Upper lobe of left lung (tissue), 6 donors: ENCODE results near the gene SARS2. TPM values are rescaled to one million over a fixed set of nuclear protein-coding genes. Genes with fewer than 3 reads are reported as not detected.

ENCODE experiments used
- ATAC-seq, 2 donors: fragments of 200-7000 bp; cut with Tn5 transposase; one replicate each; pipeline ENCODE4 v1.9.1; 2022; ENCODE audit warnings: mild to moderate bottlenecking in 2 of 2, moderate library complexity in 2 of 2; ENCODE audit not compliant: low FRiP score in 2 of 2
- DNase-seq, 2 donors: peaks; one replicate each; pipeline ENCODE4 v3.0.0-alpha.2; 2019 to 2020
- H3K27ac ChIP-seq, 4 donors: fragments of 200-600 bp; sonication (generic); one replicate each; pipeline ENCODE4 v1.5.1; 2016 to 2019
- H3K27me3 ChIP-seq, 4 donors: fragments of 200-600 bp; sonication (generic); one replicate each; pipeline ENCODE4 v1.5.1; 2017 to 2019
- H3K36me3 ChIP-seq, 4 donors: fragments of 200-600 bp; sonication (generic); one replicate each; pipeline ENCODE4 v1.5.1; 2016 to 2019
- H3K4me1 ChIP-seq, 4 donors: fragments of 200-600 bp; sonication (generic); one replicate each; pipeline ENCODE4 v1.5.1; 2018 to 2019
- H3K4me3 ChIP-seq, 4 donors: fragments of 200-600 bp; sonication (generic); one replicate each; pipeline ENCODE4 v1.5.1; 2017 to 2019; ENCODE audit warnings: mild to moderate bottlenecking in 2 of 4, moderate library complexity in 1 of 4
- H3K9me3 ChIP-seq, 4 donors: fragments of 200-600 bp; sonication (generic); one replicate each; pipeline ENCODE4 v1.5.1; 2018 to 2019
- EP300 ChIP-seq, 4 donors: sonication (generic); formaldehyde crosslinking; IDR thresholded peaks; one replicate each; pipeline ENCODE4 v1.5.1; 2017; ENCODE audit warnings: antibody characterized with exemption in 4 of 4, control low read depth in 2 of 4
- POLR2A ChIP-seq, 4 donors: fragments of 450-650 bp; IDR thresholded peaks; one replicate each; pipeline ENCODE4 v1.5.1; 2016 to 2017; ENCODE audit warnings: antibody characterized with exemption in 4 of 4, mild to moderate bottlenecking in 2 of 4
- POLR2AphosphoS5 ChIP-seq, 2 donors: sonication (generic); formaldehyde crosslinking; IDR thresholded peaks; one replicate each; pipeline ENCODE4 v1.5.1; 2017; ENCODE audit warnings: antibody characterized with exemption in 2 of 2
- WGBS, 2 donors: methylation state at CpG; one replicate each; pipeline ENCODE4 v1.1.5; 2017 to 2018; 5-methylcytosine and 5-hydroxymethylcytosine counted together
- total RNA-seq, 6 donors: library from RNA; depleted of rRNA in 4 of 6; stranded (reverse); fragments of >200 nt in 4 of 6; gene quantifications; one replicate each; pipeline versions ENCODE4 v1.1.0 to v1.2.1, GENCODE V29; 2016 to 2021
- TF ChIP-seq, protein P1 (sequence below), 6 experiments: fragments of 450-650 bp in 4 of 6; fragments of 200-600 bp in 2 of 6; sonication (generic) in 2 of 6; IDR thresholded peaks; one replicate each; pipeline ENCODE4 v1.5.1; 2016 to 2019; ENCODE audit warnings: antibody characterized with exemption in 6 of 6
- donor health status: DM: no; HTN: no; CAD: no; lungs with moderate emphysema.
- donor health status: DM: no; HTN: yes; CAD: no; lungs with severe emphysema.

The SARS2 gene, protein sequence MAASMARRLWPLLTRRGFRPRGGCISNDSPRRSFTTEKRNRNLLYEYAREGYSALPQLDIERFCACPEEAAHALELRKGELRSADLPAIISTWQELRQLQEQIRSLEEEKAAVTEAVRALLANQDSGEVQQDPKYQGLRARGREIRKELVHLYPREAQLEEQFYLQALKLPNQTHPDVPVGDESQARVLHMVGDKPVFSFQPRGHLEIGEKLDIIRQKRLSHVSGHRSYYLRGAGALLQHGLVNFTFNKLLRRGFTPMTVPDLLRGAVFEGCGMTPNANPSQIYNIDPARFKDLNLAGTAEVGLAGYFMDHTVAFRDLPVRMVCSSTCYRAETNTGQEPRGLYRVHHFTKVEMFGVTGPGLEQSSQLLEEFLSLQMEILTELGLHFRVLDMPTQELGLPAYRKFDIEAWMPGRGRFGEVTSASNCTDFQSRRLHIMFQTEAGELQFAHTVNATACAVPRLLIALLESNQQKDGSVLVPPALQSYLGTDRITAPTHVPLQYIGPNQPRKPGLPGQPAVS
- total RNA-seq, result 10 to 100 TPM; 14.3 to 54.5 (median 23.0) TPM

DNA sequence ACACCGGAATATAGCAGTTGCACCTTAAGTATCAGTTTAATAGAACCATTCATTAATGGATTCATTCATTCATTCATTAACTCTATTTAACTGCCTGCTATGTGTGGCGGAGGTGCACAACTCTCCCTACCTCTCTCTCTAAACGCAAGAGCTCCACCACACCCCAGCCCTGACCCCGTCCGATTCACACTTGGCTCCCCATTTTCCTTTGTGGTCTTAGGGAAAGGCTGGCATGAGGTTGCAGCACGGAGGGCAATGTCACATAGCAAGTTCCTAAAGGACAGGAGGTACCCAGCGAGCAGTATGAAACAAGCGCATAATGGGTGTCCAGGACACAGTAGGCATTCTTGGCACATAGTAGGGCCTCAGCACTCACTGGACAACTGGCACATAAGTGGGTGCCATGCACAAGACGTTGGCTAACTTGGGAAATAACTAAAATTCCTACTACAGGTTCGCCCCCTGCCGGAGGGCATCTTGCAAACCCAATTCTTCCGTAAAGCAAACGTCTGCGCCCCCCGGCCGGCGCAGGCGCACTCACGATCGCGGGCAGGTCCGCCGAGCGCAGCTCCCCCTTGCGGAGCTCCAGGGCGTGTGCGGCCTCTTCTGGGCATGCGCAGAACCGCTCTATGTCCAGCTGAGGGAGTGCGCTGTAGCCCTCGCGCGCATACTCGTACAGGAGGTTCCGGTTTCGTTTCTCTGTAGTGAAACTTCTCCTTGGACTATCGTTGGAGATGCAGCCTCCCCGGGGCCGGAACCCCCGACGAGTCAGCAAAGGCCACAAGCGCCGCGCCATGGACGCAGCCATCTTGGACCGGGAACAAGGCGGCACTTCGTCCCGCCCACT is at the start of gene SARS2:
TSS of gene SARS2 (minus strand) at position 835 of the 847 bp plus-strand sequence. CDS start at position 808, 27 bp downstream.
- TF ChIP-seq, protein P1, sequence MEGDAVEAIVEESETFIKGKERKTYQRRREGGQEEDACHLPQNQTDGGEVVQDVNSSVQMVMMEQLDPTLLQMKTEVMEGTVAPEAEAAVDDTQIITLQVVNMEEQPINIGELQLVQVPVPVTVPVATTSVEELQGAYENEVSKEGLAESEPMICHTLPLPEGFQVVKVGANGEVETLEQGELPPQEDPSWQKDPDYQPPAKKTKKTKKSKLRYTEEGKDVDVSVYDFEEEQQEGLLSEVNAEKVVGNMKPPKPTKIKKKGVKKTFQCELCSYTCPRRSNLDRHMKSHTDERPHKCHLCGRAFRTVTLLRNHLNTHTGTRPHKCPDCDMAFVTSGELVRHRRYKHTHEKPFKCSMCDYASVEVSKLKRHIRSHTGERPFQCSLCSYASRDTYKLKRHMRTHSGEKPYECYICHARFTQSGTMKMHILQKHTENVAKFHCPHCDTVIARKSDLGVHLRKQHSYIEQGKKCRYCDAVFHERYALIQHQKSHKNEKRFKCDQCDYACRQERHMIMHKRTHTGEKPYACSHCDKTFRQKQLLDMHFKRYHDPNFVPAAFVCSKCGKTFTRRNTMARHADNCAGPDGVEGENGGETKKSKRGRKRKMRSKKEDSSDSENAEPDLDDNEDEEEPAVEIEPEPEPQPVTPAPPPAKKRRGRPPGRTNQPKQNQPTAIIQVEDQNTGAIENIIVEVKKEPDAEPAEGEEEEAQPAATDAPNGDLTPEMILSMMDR (IDR thresholded peaks at IDR 0.05), result peak; percentile 98 to 99 (median 99)
- TF ChIP-seq POLR2A (IDR thresholded peaks at IDR 0.05), result no peak
- peak in 1 of 2 donors; percentile 41 for TF ChIP-seq POLR2AphosphoS5 (IDR thresholded peaks at IDR 0.05)
- TF ChIP-seq EP300 (IDR thresholded peaks at IDR 0.05), result peak in 1 of 4 donors; percentile 21
- WGBS, 2 donors, result 4 to 6% methylated on average over 37 of the region's 49 CpGs
- Histone ChIP-seq H3K27me3 (no peaks in the 10 kb centered on the region), H3K4me1 (peaks cover 16 to 39% (median 19%) of the 10 kb centered on the region in 4 donors), H3K36me3 (peaks cover 0 to 31% (median 10%) of the 10 kb centered on the region in 4 donors), H3K27ac (peak within 1 kb of the TSS; percentile 75 to 89 (median 84)), H3K9me3 (peaks cover 0 to 5% (median 0%) of the 10 kb centered on the region in 4 donors), H3K4me3 (peak within 1 kb of the TSS; percentile 65 to 83 (median 70))
- DNase-seq (peak; percentile 94 to 97), ATAC-seq (peak; percentile 96)

DNA sequence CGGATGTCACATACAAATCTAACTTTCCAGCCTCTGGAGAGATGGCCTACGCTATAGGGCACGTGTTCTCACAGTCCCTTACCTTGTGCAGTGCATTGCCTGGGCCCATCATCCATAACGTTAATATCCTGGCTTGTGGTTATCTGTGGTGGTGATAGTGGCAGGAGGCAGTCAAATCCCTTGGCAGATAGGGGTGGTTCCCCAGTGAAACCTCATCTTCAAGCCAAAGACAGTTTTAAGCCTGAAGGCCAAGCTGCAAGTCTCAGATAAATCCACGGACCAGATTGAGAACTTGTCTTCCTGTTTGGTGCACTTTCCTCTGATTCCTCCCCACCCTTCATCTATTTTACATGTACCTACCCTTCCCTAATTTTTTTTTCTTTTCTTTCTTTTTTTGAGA is 49.2 kb upstream of the SARS2 start:
- Histone ChIP-seq H3K4me1 (peaks cover 4 to 20% (median 10%) of the 10 kb centered on the region in 4 donors), H3K4me3 (no peak overlapping the region), H3K36me3 (no peaks in the 10 kb centered on the region), H3K9me3 (peaks cover 0 to 3% (median 0%) of the 10 kb centered on the region in 4 donors), H3K27me3 (no peaks in the 10 kb centered on the region), H3K27ac (no peak overlapping the region)
- WGBS, 2 donors, result 82% methylated on average over 4 to 5 of the region's 5 CpGs
- TF ChIP-seq POLR2A (IDR thresholded peaks at IDR 0.05) (no peak), EP300 (IDR thresholded peaks at IDR 0.05) (no peak), POLR2AphosphoS5 (IDR thresholded peaks at IDR 0.05) (no peak)
- TF ChIP-seq, protein P1 (IDR thresholded peaks at IDR 0.05), result no peak
- DNase-seq (no peak), ATAC-seq (no peak)

DNA sequence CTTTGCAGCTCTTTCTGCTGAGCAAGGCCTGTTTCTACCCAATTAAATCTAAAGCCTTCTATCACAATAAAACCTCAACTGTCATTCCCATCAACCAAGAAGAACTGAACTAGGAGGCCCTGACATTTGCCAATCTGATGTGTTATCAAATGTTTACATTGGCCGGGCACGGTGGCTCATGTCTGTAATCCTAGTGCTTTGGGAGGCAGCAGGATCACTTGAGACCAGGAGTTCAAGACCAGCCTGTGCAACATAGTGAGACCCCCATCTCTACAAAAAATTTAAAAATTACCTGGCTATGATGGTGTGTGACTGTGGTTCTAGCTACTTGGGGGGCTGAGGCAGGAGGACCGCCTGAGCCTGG is 47.7 kb upstream of the SARS2 start:
- Histone ChIP-seq H3K4me1 (peaks cover 7 to 20% (median 11%) of the 10 kb centered on the region in 4 donors), H3K36me3 (no peaks in the 10 kb centered on the region), H3K27ac (no peak overlapping the region), H3K4me3 (no peak overlapping the region), H3K27me3 (no peaks in the 10 kb centered on the region), H3K9me3 (peaks cover 0 to 3% (median 0%) of the 10 kb centered on the region in 4 donors)
- TF ChIP-seq POLR2AphosphoS5 (IDR thresholded peaks at IDR 0.05) (no peak), EP300 (IDR thresholded peaks at IDR 0.05) (no peak), POLR2A (IDR thresholded peaks at IDR 0.05) (no peak)
- TF ChIP-seq, protein P1 (IDR thresholded peaks at IDR 0.05), result no peak
- WGBS, 2 donors, result 48 to 51% methylated on average over 2 to 3 of the region's 3 CpGs
- no peak for DNase-seq
- no peak for ATAC-seq

DNA sequence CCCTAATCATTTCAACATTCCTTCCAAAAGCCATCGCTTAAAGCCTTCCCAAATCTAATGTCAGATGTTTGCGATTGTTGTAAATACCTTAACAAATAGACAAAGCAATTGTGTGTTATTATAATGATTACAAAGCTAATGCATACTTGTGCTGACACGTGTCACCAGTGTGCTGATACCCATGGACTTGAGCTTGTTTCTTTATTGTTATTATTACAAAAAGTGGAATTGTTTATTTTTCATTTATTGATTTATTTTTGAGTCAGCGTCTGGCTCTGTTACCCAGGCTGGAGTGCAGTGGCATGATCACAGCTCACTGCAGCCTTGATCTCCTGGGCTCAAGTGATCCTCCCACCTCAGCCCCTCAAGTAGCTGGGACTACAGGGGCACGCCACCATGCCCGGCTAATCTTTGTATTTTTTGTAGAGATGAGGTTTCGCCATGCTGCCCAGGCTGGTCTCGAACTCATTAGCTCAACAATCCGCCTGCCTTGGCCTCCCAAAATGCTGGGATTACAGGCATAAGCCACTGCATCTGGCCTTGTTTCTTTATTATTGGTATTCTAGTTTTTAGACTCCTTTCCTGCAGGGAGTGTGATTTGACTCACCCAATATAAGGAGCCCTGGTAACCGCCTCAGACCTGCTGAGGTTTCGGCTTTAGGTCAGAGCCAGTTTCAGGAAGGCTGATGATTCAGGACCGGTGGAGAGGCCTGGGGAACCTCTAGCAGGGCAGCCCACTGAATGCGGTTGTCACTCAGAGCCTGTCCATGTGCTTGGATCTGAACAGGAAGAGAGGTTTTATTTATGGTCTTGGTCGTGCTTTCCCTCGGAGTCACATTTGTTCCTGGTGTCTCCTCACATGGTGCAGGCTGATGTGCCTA is 47.1 kb upstream of the SARS2 start:
- Histone ChIP-seq H3K4me1 (peaks cover 7 to 20% (median 11%) of the 10 kb centered on the region in 4 donors), H3K27me3 (no peaks in the 10 kb centered on the region), H3K9me3 (peaks cover 0 to 3% (median 0%) of the 10 kb centered on the region in 4 donors), H3K27ac (no peak overlapping the region), H3K4me3 (no peak overlapping the region), H3K36me3 (no peaks in the 10 kb centered on the region)
- DNase-seq (no peak), ATAC-seq (no peak)
- WGBS, 2 donors, result 71 to 84% methylated on average over 12 to 15 of the region's 15 CpGs
- no peak for TF ChIP-seq EP300 (IDR thresholded peaks at IDR 0.05)
- TF ChIP-seq POLR2A (IDR thresholded peaks at IDR 0.05), result no peak
- TF ChIP-seq, protein P1 (IDR thresholded peaks at IDR 0.05), result no peak
- no peak for TF ChIP-seq POLR2AphosphoS5 (IDR thresholded peaks at IDR 0.05)
